IgD-negative memory B cell (primary cell): ENCODE data around the gene PITPNC1. TPM values are rescaled to one million over a fixed set of nuclear protein-coding genes. Genes with fewer than 3 reads are reported as not detected.
A peak's percentile ranks its signal among the peaks of the same experiment; 100 is the strongest.
"Not testable (repeated sequence)": the region's sequence is repeated elsewhere in the genome, so short reads cannot be mapped to it uniquely, and the experiment has no call there.

ENCODE experiments used
- H3K27ac Mint-ChIP-seq, 3 donors: one replicate each; pipeline ENCODE4 v1.8.0; 2020 to 2022; ENCODE audit warnings: mild to moderate bottlenecking in 3 of 3, mixed read lengths in 3 of 3, moderate library complexity in 1 of 3
- H3K27me3 Mint-ChIP-seq: one replicate; pipeline ENCODE4 v1.8.0; 2021; ENCODE audit warnings: mixed read lengths
- H3K36me3 Mint-ChIP-seq: one replicate; pipeline ENCODE4 v1.8.0; 2020; ENCODE audit warnings: mild to moderate bottlenecking, mixed read lengths
- H3K4me1 Mint-ChIP-seq, 3 donors: one replicate each; pipeline ENCODE4 v1.8.0; 2020 to 2022; ENCODE audit warnings: mixed read lengths in 3 of 3, mild to moderate bottlenecking in 1 of 3
- H3K4me3 Mint-ChIP-seq, 4 donors: one replicate each; pipeline ENCODE4 v1.8.0; 2020 to 2022; ENCODE audit warnings: mild to moderate bottlenecking in 4 of 4, mixed read lengths in 4 of 4, moderate library complexity in 3 of 4
- H3K9me3 Mint-ChIP-seq, 3 donors: one replicate each; pipeline ENCODE4 v1.8.0; 2020 to 2021; ENCODE audit warnings: mixed read lengths in 3 of 3, mild to moderate bottlenecking in 1 of 3
- polyA plus RNA-seq: library from polyadenylated mRNA; unstranded; fragments of 300-500 nt; fragmentation: Illumina TruSeq; gene quantifications from one replicate; pipeline ENCODE4 v1.2.3, GENCODE V29; 2021

PITPNC1 gene
- polyA plus RNA-seq, 1 donor from 2014 or later: 26.0 TPM

GRCh38 chr17:67708378-67708777 is 331.3 kb downstream of the PITPNC1 start:
- Mint-ChIP-seq H3K36me3 (peaks cover 2% of the 10 kb centered on the region), H3K27ac (no peak overlapping the region), H3K27me3 (peaks cover 7% of the 10 kb centered on the region), H3K4me3 (no peak overlapping the region), H3K4me1 (no peaks in the 10 kb centered on the region), H3K9me3 (peaks cover 0 to 5% (median 0%) of the 10 kb centered on the region in 3 donors)

- H3K27ac Mint-ChIP-seq: no peak overlapping the region
- H3K4me3 Mint-ChIP-seq: no peak overlapping the region
- peaks cover 0 to 6% (median 0%) of the 10 kb centered on the region in 3 donors for H3K9me3 Mint-ChIP-seq
- peaks cover 2% of the 10 kb centered on the region for H3K36me3 Mint-ChIP-seq
- peaks cover 5% of the 10 kb centered on the region for H3K27me3 Mint-ChIP-seq
- peaks cover 0 to 1% (median 1%) of the 10 kb centered on the region in 3 donors for H3K4me1 Mint-ChIP-seq
Measured at GRCh38 chr17:67711916-67712315, 334.8 kb downstream of the PITPNC1 start.

GRCh38 chr17:67712375-67712774 is 335.3 kb downstream of the PITPNC1 start:
- H3K27ac Mint-ChIP-seq: no peak overlapping the region
- H3K36me3 Mint-ChIP-seq: peaks cover 3% of the 10 kb centered on the region
- H3K27me3 Mint-ChIP-seq: peaks cover 5% of the 10 kb centered on the region
- peak overlapping the region in 1 of 4 donors; percentile 41 for H3K4me3 Mint-ChIP-seq
- H3K9me3 Mint-ChIP-seq: peaks cover 0 to 6% (median 0%) of the 10 kb centered on the region in 3 donors
- peaks cover 0 to 4% (median 4%) of the 10 kb centered on the region in 3 donors for H3K4me1 Mint-ChIP-seq

- Mint-ChIP-seq H3K27me3 (peaks cover 5% of the 10 kb centered on the region), H3K4me1 (peaks cover 6 to 7% (median 7%) of the 10 kb centered on the region in 3 donors), H3K36me3 (peaks cover 4% of the 10 kb centered on the region), H3K27ac (no peak overlapping the region), H3K4me3 (peak overlapping the region in 1 of 4 donors; percentile 8), H3K9me3 (peaks cover 0 to 6% (median 0%) of the 10 kb centered on the region in 3 donors)
Measured at GRCh38 chr17:67713169-67713568, 336.1 kb downstream of the PITPNC1 start.

GRCh38 chr17:67716405-67716798 is 339.3 kb downstream of the PITPNC1 start:
- peaks cover 6 to 11% (median 9%) of the 10 kb centered on the region in 3 donors for H3K4me1 Mint-ChIP-seq
- no peak overlapping the region for H3K27ac Mint-ChIP-seq
- H3K4me3 Mint-ChIP-seq: peak overlapping the region in 1 of 4 donors; percentile 96
- H3K36me3 Mint-ChIP-seq: peaks cover 4% of the 10 kb centered on the region
- peaks cover 0 to 6% (median 0%) of the 10 kb centered on the region in 3 donors for H3K9me3 Mint-ChIP-seq
- H3K27me3 Mint-ChIP-seq: peaks cover 2% of the 10 kb centered on the region

- peaks cover 2% of the 10 kb centered on the region for H3K36me3 Mint-ChIP-seq
- H3K27me3 Mint-ChIP-seq: peaks cover 2% of the 10 kb centered on the region
- peaks cover 0 to 6% (median 0%) of the 10 kb centered on the region in 3 donors for H3K9me3 Mint-ChIP-seq
- H3K27ac Mint-ChIP-seq: peak overlapping the region; percentile 90 to 100 (median 98)
- peaks cover 6 to 11% (median 9%) of the 10 kb centered on the region in 3 donors for H3K4me1 Mint-ChIP-seq
- peak overlapping the region; percentile 96 to 100 (median 100) for H3K4me3 Mint-ChIP-seq
Measured at GRCh38 chr17:67717192-67717623, 340.1 kb downstream of the PITPNC1 start.

- Mint-ChIP-seq H3K36me3 (peaks cover 2% of the 10 kb centered on the region), H3K4me3 (peak within 1 kb of the TSS; percentile 96 to 100 (median 100)), H3K27me3 (no peaks in the 10 kb centered on the region), H3K4me1 (peaks cover 6 to 11% (median 9%) of the 10 kb centered on the region in 3 donors), H3K27ac (peak within 1 kb of the TSS; percentile 90 to 100 (median 98)), H3K9me3 (peaks cover 0 to 6% (median 0%) of the 10 kb centered on the region in 3 donors)
Measured at GRCh38 chr17:67717624-67718324, 340.7 kb downstream of the PITPNC1 start, which contains the start of gene NOL11. Gene NOL11, plus strand, starts transcription at chr17:67717936. Its CDS starts 12 bp downstream, at chr17:67717948.

GRCh38 chr17:67718325-67718941 is 341.4 kb downstream of the PITPNC1 start:
- peak overlapping the region; percentile 90 to 100 (median 98) for H3K27ac Mint-ChIP-seq
- H3K4me1 Mint-ChIP-seq: peaks cover 6 to 11% (median 9%) of the 10 kb centered on the region in 3 donors
- H3K36me3 Mint-ChIP-seq: peaks cover 2% of the 10 kb centered on the region
- H3K27me3 Mint-ChIP-seq: no peaks in the 10 kb centered on the region
- H3K4me3 Mint-ChIP-seq: peak overlapping the region; percentile 96 to 100 (median 100)
- H3K9me3 Mint-ChIP-seq: peaks cover 0 to under 1% (median 0%) of the 10 kb centered on the region in 3 donors

- Mint-ChIP-seq H3K4me3 (no peak overlapping the region), H3K9me3 (no peaks in the 10 kb centered on the region), H3K36me3 (peaks cover 7% of the 10 kb centered on the region), H3K27ac (no peak overlapping the region), H3K27me3 (no peaks in the 10 kb centered on the region), H3K4me1 (peaks cover 0 to 4% (median 0%) of the 10 kb centered on the region in 3 donors)
Measured at GRCh38 chr17:67725373-67725791, 348.3 kb downstream of the PITPNC1 start.

GRCh38 chr17:67725807-67726206 is 348.7 kb downstream of the PITPNC1 start:
- H3K36me3 Mint-ChIP-seq: peaks cover 9% of the 10 kb centered on the region
- H3K4me3 Mint-ChIP-seq: no peak overlapping the region
- no peak overlapping the region for H3K27ac Mint-ChIP-seq
- no peaks in the 10 kb centered on the region for H3K9me3 Mint-ChIP-seq
- no peaks in the 10 kb centered on the region for H3K27me3 Mint-ChIP-seq
- H3K4me1 Mint-ChIP-seq: peaks cover 0 to 2% (median 0%) of the 10 kb centered on the region in 3 donors

GRCh38 chr17:67727152-67728039 is 350.3 kb downstream of the PITPNC1 start:
- H3K4me3 Mint-ChIP-seq, H3K9me3 Mint-ChIP-seq, H3K4me1 Mint-ChIP-seq, H3K27me3 Mint-ChIP-seq: not testable (repeated sequence)
- peaks cover 17% of the 10 kb centered on the region for H3K36me3 Mint-ChIP-seq
- H3K27ac Mint-ChIP-seq: peak overlapping the region in 1 of 3 donors; percentile 80

GRCh38 chr17:67729903-67730302 is 352.8 kb downstream of the PITPNC1 start:
- no peak overlapping the region for H3K27ac Mint-ChIP-seq
- H3K36me3 Mint-ChIP-seq: peaks cover 17% of the 10 kb centered on the region
- peaks cover 0 to 5% (median 0%) of the 10 kb centered on the region in 3 donors for H3K9me3 Mint-ChIP-seq
- H3K4me3 Mint-ChIP-seq: no peak overlapping the region
- no peaks in the 10 kb centered on the region for H3K27me3 Mint-ChIP-seq
- H3K4me1 Mint-ChIP-seq: peaks cover 9 to 17% (median 13%) of the 10 kb centered on the region in 3 donors

- Mint-ChIP-seq H3K4me3 (no peak overlapping the region), H3K36me3 (peaks cover 17% of the 10 kb centered on the region), H3K27me3 (no peaks in the 10 kb centered on the region), H3K9me3 (peaks cover 0 to 5% (median 0%) of the 10 kb centered on the region in 3 donors), H3K27ac (no peak overlapping the region), H3K4me1 (peaks cover 9 to 17% (median 12%) of the 10 kb centered on the region in 3 donors)
Measured at GRCh38 chr17:67730731-67731130, 353.6 kb downstream of the PITPNC1 start.

GRCh38 chr17:67733449-67733848 is 356.4 kb downstream of the PITPNC1 start:
- H3K36me3 Mint-ChIP-seq: peaks cover 15% of the 10 kb centered on the region
- peaks cover 0 to 5% (median 0%) of the 10 kb centered on the region in 3 donors for H3K9me3 Mint-ChIP-seq
- no peaks in the 10 kb centered on the region for H3K27me3 Mint-ChIP-seq
- peak overlapping the region in 2 of 3 donors; percentile 28 to 77 for H3K27ac Mint-ChIP-seq
- peak overlapping the region in 1 of 4 donors; percentile 81 for H3K4me3 Mint-ChIP-seq
- H3K4me1 Mint-ChIP-seq: peaks cover 9 to 17% (median 11%) of the 10 kb centered on the region in 3 donors
